Stimulated activated memory B cell treated with anti-CD40 and anti-IgM and Interleukin-4, amounts not matched to agents 10 μg/mL and 1 μg/mL and 100 μg/mL, for 72 hours (primary cell): ENCODE measurements around the gene ZFP69B.
"Not testable (repeated sequence)": the region's sequence is repeated elsewhere in the genome, so short reads cannot be mapped to it uniquely, and the experiment has no call there.

Experiments used
- ATAC-seq: fragments of 150-1000 bp; cut with Tn5 transposase; 2 replicates; pipeline ENCODE4 v1.10.0; 2021
- H3K27ac Mint-ChIP-seq: one replicate; pipeline ENCODE4 v1.8.0; 2022; ENCODE audit warnings: mild to moderate bottlenecking, mixed read lengths
- H3K27me3 Mint-ChIP-seq: one replicate; pipeline ENCODE4 v1.8.0; 2022; ENCODE audit warnings: mixed read lengths
- H3K36me3 Mint-ChIP-seq: one replicate; pipeline ENCODE4 v1.8.0; 2022; ENCODE audit warnings: mixed read lengths
- H3K4me1 Mint-ChIP-seq: one replicate; pipeline ENCODE4 v1.8.0; 2022; ENCODE audit warnings: mixed read lengths
- H3K4me3 Mint-ChIP-seq: one replicate; pipeline ENCODE4 v1.8.0; 2022; ENCODE audit warnings: mild to moderate bottlenecking, moderate library complexity, mixed read lengths
- H3K9me3 Mint-ChIP-seq: one replicate; pipeline ENCODE4 v1.8.0; 2022; ENCODE audit warnings: mixed read lengths

The ZFP69B gene

DNA sequence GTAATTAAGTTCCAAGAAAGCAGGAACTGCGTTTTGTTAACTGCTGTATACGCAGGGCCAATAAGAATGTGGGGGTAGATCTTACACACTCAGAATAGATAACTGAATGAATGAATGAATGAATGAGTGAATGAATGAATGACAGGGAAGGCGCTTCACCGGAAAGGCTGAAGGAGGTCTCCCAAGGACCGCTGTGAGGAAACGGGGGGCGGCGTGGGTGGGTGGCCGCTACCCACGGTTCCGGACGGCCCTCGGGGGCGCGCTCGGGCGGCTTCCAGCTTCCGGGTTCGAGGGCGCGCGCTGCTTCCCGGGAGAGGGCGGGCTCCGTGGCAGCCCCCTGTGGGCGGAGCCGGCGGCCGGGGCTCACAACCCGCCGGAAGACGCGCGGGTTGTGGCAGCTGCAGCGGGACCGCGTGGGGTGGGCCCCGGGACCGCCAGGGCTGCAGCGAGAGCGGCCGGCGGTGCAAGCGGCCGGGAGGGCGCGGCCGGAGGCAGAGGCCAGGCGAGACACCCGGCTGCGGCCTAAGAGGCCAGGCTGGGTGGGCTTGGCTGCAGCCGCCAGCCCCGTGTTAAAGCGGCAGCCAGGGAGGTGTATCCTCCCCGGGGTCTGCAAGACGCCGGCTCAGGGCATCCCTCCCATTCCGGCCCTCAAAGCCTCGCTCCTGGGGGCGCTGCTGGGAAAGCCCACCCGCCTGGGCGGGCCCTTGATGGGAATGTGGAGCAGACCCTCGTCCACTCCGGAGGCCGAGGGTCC, 26.8 kb downstream of the ZFP69B start, which contains the start of gene ZFP69:
Gene ZFP69, plus strand, starts transcription at position 367 of the 754 bp plus-strand sequence. CDS start 2,072 bp downstream, outside the sequence.
- H3K27me3 Mint-ChIP-seq: no peaks in the 10 kb centered on the region
- H3K4me3 Mint-ChIP-seq: peak within 1 kb of the TSS; percentile 86

DNA sequence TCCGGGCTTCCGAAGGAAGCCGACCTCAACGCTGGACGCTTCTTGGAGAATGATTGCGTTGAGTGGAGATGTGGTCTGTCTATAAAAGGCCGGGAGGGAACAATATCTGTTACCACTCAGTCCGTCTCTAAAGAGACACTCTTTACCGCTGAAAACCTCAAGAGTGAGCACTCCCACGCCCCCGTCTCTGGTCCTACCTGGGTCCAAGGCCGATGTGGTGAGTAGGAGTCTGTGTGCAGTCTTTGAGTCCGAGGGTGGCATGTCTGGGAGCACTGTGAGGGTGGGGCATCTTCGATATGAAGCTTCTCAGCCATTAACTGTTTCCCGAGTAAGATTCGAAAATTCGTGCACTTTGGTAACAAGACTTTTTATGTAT, 27.4 kb downstream of the ZFP69B start:
- peaks cover 33% of the 10 kb centered on the region for H3K36me3 Mint-ChIP-seq
- peak; percentile 29 for ATAC-seq
- H3K27me3 Mint-ChIP-seq: no peaks in the 10 kb centered on the region
- H3K4me1 Mint-ChIP-seq: peaks cover 19% of the 10 kb centered on the region
- peaks cover 12% of the 10 kb centered on the region for H3K9me3 Mint-ChIP-seq
- peak overlapping the region; percentile 82 for H3K27ac Mint-ChIP-seq
- peak overlapping the region; percentile 86 for H3K4me3 Mint-ChIP-seq

More for the DNA sequence above, 26.8 kb downstream of the ZFP69B start, which contains the start of gene ZFP69:
- Mint-ChIP-seq H3K36me3 (peaks cover 31% of the 10 kb centered on the region), H3K27ac (peak within 1 kb of the TSS; percentile 82), H3K4me1 (peaks cover 19% of the 10 kb centered on the region), H3K9me3 (peaks cover 11% of the 10 kb centered on the region)
- ATAC-seq: peak; percentile 96

DNA sequence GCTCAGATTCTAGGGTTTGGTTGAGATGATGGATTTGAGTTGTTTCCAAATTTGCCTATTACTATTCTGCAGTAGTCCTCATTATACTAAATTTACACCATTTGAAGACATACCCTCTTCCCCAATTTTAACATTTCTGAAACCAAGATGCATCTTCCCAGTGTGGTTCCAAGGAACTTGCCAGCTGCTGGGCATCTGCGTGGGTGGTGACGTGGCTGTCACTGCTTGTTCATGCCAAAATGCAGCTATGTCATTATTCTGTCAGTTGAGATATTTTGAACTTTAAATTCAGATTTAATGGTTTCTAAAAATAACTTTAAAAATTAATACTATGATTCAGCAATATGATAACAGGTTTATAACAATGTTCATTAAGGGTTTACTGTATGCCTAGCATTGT, 28.0 kb downstream of the ZFP69B start:
- Mint-ChIP-seq H3K27ac (peak overlapping the region; percentile 82), H3K9me3 (peaks cover 6% of the 10 kb centered on the region), H3K4me3 (peak overlapping the region; percentile 86), H3K36me3 (peaks cover 33% of the 10 kb centered on the region), H3K4me1 (peaks cover 19% of the 10 kb centered on the region), H3K27me3 (no peaks in the 10 kb centered on the region)
- ATAC-seq: no peak

DNA sequence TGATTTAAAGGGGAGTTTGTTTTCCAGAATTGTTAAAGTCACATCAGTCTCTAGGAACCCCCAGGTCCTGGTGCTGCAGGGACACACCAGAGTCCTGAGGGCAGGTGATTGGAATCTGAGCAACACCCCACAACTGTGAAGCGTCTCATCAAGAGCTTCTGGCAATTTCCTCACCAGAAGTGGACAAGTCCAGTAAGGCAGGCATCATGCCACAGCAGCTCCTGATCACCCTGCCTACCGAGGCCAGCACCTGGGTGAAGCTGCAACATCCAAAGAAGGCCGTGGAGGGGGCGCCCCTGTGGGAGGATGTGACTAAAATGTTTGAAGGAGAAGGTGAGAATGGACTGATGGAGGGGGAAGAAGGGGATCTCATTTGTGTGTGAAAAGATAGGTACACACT, 28.9 kb downstream of the ZFP69B start:
- Mint-ChIP-seq H3K27me3 (no peaks in the 10 kb centered on the region), H3K9me3 (peaks cover 6% of the 10 kb centered on the region), H3K4me3 (no peak overlapping the region), H3K27ac (no peak overlapping the region), H3K4me1 (peaks cover 19% of the 10 kb centered on the region), H3K36me3 (peaks cover 42% of the 10 kb centered on the region)
- ATAC-seq: no peak

DNA sequence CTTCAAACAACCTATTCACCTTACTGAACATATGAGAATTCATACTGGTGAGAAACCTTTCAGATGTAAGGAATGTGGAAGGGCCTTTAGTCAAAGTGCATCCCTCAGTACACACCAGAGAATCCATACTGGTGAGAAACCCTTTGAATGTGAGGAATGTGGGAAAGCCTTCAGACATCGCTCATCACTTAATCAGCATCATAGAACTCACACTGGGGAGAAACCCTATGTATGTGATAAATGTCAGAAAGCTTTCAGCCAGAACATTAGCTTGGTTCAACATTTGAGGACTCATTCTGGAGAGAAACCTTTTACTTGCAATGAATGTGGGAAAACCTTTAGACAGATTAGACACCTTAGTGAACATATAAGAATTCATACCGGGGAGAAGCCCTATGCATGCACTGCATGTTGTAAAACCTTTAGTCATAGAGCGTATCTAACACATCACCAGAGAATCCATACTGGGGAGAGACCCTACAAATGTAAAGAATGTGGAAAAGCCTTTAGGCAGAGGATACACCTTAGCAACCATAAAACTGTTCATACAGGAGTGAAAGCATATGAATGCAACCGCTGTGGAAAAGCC, 45.1 kb downstream of the ZFP69B start:
- Mint-ChIP-seq H3K9me3 (peaks cover 42% of the 10 kb centered on the region), H3K4me1 (no peaks in the 10 kb centered on the region), H3K27ac (no peak overlapping the region), H3K27me3 (no peaks in the 10 kb centered on the region), H3K36me3 (peaks cover 84% of the 10 kb centered on the region), H3K4me3 (no peak overlapping the region)
- no peak for ATAC-seq

DNA sequence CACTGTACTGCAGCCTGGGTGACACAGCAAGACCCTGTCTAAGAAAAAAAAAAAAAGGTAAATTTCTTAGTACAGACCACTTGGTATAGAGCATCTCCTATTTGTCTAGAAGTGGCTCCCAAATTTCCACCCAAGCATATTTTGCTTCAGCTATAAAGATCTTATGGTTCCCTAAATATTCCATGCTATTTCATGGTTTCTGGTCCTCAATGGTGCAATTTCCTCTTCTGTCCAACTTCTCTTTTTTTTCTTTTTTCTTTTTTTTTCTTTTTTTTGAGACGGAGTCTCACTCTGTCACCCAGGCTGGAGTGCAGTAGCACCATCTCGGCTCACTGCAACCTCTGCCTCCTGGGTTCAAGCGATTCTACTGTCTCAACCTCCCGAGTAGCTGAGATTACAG, 52.4 kb downstream of the ZFP69B start:
- not testable (repeated sequence) for H3K4me3 Mint-ChIP-seq, H3K27ac Mint-ChIP-seq, H3K27me3 Mint-ChIP-seq, ATAC-seq, H3K4me1 Mint-ChIP-seq
- Mint-ChIP-seq H3K36me3 (peaks cover 77% of the 10 kb centered on the region), H3K9me3 (peaks cover 33% of the 10 kb centered on the region)

DNA sequence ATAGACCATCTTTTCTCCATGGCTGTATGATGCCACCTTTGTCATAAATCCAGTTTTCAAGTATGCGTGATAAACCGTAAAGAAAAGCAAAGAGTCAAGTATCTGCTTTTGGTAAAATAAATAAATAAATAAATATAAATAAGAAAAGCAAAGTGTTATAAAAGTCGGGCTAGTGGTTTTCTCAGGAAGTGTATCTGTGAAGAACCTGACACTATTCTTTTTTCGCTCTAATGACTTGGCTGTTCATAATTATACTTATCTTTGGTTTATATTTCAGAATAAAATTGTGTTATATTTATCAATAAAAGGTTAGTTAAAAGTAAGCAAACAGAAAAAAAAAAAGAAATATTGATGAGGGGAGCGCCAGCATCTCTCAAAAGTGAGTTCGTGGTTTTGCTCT, 57.7 kb downstream of the ZFP69B start:
- Mint-ChIP-seq H3K4me3 (peak overlapping the region; percentile 91), H3K9me3 (peaks cover 17% of the 10 kb centered on the region), H3K36me3 (peaks cover 55% of the 10 kb centered on the region), H3K27ac (peak overlapping the region; percentile 89), H3K27me3 (no peaks in the 10 kb centered on the region), H3K4me1 (peaks cover 11% of the 10 kb centered on the region)
- ATAC-seq: no peak

DNA sequence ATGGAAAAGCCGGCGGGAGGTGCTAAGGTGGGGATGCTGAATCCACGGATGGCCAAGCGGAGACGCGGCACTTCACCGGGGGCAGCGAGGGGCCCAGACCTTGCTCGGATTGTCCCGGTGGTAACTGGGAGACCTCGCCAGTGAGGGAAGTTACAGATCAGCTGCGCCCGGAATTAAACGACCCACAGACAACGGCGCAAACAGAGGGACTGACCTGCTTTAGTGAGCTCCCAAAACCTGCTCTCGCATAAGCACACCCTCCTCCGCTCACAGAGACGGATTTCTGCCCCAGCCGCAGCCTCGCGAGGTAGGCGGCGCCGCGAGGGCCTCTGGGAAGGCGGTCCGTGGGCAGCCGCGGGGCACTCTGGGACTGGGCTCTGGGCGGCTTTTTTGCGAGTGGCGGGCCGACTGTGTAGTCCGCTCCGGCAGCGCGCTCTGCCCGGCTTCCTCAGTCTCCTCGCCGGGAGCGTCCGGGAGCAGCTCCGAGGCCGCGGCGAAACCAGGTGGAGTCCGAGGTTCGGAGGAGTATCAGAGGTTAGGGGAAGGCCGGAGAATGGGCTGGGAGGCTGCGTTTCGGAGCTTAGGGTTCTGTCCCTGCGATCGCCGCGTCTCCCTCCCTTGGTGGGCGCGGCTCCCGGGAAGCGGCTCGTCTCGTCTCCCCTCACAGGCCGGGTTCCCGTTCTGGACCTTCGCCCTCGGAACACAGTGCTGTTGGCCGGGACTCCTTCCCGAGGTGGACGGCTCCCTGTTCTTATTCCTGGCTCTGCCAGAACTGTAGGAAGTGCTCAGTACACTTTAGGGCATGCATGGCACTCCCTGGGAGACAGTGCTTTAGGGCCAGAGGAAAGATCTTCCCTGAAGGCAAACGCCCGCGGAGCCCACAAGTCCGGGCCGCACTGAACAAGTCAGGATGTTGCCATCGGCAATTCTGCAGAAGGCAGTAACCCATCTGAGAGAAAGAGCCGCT, 58.4 kb downstream of the ZFP69B start, which contains the start of gene EXO5:
Gene EXO5, plus strand, starts transcription at position 393 of the 967 bp plus-strand sequence. CDS start 5,778 bp downstream, outside the sequence.
- Mint-ChIP-seq H3K36me3 (peaks cover 51% of the 10 kb centered on the region), H3K4me1 (peaks cover 11% of the 10 kb centered on the region), H3K9me3 (peaks cover 15% of the 10 kb centered on the region), H3K4me3 (peak within 1 kb of the TSS; percentile 91), H3K27ac (peak within 1 kb of the TSS; percentile 89), H3K27me3 (no peaks in the 10 kb centered on the region)
- ATAC-seq: peak; percentile 100
